HepG2 (cell line): ENCODE data around the gene FOXD1. TPM values are rescaled to one million over a fixed set of nuclear protein-coding genes. Genes with fewer than 3 reads are reported as not detected.

ENCODE experiments used
- ATAC-seq: fragments of 200-7000 bp; cut with Tn5 transposase; 3 replicates; pipeline ENCODE4 v1.9.1; 2020; ENCODE audit warnings: mild to moderate bottlenecking, moderate library complexity
- BruUV-seq: library from RNA; stranded (reverse); fragments of 400-500 nt; replicated peaks from 2 replicates; lab custom pipeline; 2021; lab: Mats Ljungman, UMichigan
- CTCF ChIA-PET: fragments of 300-600 bp; formaldehyde crosslinking; extraction: SDS; loops from one replicate; lab custom pipeline; 2021; ENCODE audit warnings: low total read pairs, inconsistent platforms, low intra/inter-chr PET ratio; lab: Yijun Ruan, JAX
- POLR2A ChIA-PET: fragments of 350-600 bp; sonication (Branson Sonifier 250); formaldehyde crosslinking; loops from one replicate; lab custom pipeline; 2020; ENCODE audit warnings: antibody characterized with exemption, inconsistent platforms; lab: Yijun Ruan, JAX
- DNase-seq: peaks from one replicate; pipeline ENCODE4 v3.0.0-alpha.2; 2015; ENCODE audit warnings: low spot score
- FAIRE-seq: peaks from 3 replicates; lab custom pipeline; 2011; peaks lifted over from hg19 to GRCh38; lab: Jason Lieb, UNC
- H2AFZ ChIP-seq: one replicate; pipeline ENCODE4 v1.6.1; 2011; ENCODE audit warnings: low read length, inconsistent platforms
- H3K27ac ChIP-seq: fragments of 300-600 bp; 3 replicates; pipeline ENCODE4 v1.8.0; 2011; ENCODE audit warnings: mixed run types, mild to moderate bottlenecking, mixed read lengths, low read length, inconsistent platforms; ENCODE audit not compliant: insufficient read depth; ENCODE audit errors: extremely low read length
- H3K27me3 ChIP-seq, 2 experiments: fragments of 200-600 bp in 1 of 2; 2 replicates in 1 of 2; 3 replicates in 1 of 2; pipeline versions ENCODE4 v1.6.0 to v1.8.0; 2011; ENCODE audit warnings: low read length in 2 of 2, mild to moderate bottlenecking in 2 of 2, moderate library complexity in 2 of 2, inconsistent platforms in 1 of 2; ENCODE audit not compliant: insufficient read depth in 2 of 2, control insufficient read depth in 1 of 2
- H3K36me3 ChIP-seq, 2 experiments: fragments of 200-600 bp in 1 of 2; replicated peaks in 1 of 2; 2 replicates in 1 of 2; 3 replicates in 1 of 2; pipeline versions ENCODE4 v1.5.1 to v1.8.0; 2011; ENCODE audit warnings: low read length in 2 of 2, inconsistent platforms in 1 of 2; ENCODE audit not compliant: insufficient read depth in 2 of 2, control insufficient read depth in 1 of 2
- H3K4me1 ChIP-seq: 2 replicates; pipeline ENCODE4 v1.5.1; 2012; ENCODE audit warnings: low read length, inconsistent platforms; ENCODE audit not compliant: insufficient read depth
- H3K4me2 ChIP-seq: 2 replicates; pipeline ENCODE4 v1.6.0; 2011; ENCODE audit warnings: low read depth, low read length, inconsistent platforms
- H3K4me3 ChIP-seq, 3 experiments: fragments of 200-600 bp in 1 of 3; sonication (generic), shearing (Covaris generic) in 1 of 3; replicated peaks in 1 of 3; 2 replicates each; pipeline ENCODE4 v1.5.1; 2011 to 2016; ENCODE audit warnings: low read length in 3 of 3, inconsistent platforms in 2 of 3, low read depth in 2 of 3, mild to moderate bottlenecking in 2 of 3, control low read depth in 1 of 3, mixed read lengths in 1 of 3; ENCODE audit not compliant: insufficient read depth in 1 of 3
- H3K79me2 ChIP-seq: one replicate; pipeline ENCODE4 v1.6.1; 2011; ENCODE audit warnings: low read length, inconsistent platforms; ENCODE audit not compliant: insufficient read depth
- H3K9ac ChIP-seq: 2 replicates; pipeline ENCODE4 v1.6.0; 2011; ENCODE audit warnings: mild to moderate bottlenecking, low read depth, low read length, inconsistent platforms; ENCODE audit not compliant: insufficient read depth
- H3K9me3 ChIP-seq: 2 replicates; pipeline ENCODE4 v1.5.1; 2012; ENCODE audit warnings: mild to moderate bottlenecking, low read length
- H4K20me1 ChIP-seq: 2 replicates; pipeline ENCODE4 v1.6.0; 2011; ENCODE audit warnings: inconsistent platforms, mild to moderate bottlenecking, low read length, moderate library complexity; ENCODE audit not compliant: insufficient read depth
- AHR ChIP-seq: IDR thresholded peaks from 2 replicates; pipeline ENCODE4 v1.6.1; 2018; ENCODE audit warnings: missing genetic modification reagents, missing compliant biosample characterization
- CBX1 ChIP-seq: IDR thresholded peaks from one replicate; pipeline ENCODE4 v1.6.1; 2016; ENCODE audit warnings: antibody characterized with exemption, low read depth
- KAT7 ChIP-seq: IDR thresholded peaks from 2 replicates; pipeline ENCODE4 v1.6.1; 2018; ENCODE audit warnings: borderline replicate concordance, missing compliant biosample characterization
- KDM1A ChIP-seq: IDR thresholded peaks from 2 replicates; pipeline ENCODE4 v1.6.1; 2016; ENCODE audit warnings: missing compliant biosample characterization
- MYC ChIP-seq: sonication (generic); formaldehyde crosslinking; IDR thresholded peaks from 2 replicates; pipeline ENCODE4 v1.9.0; 2021; ENCODE audit warnings: missing genetic modification reagents, borderline replicate concordance
- NR2F6 ChIP-seq, 2 experiments: IDR thresholded peaks; 2 replicates each; pipeline ENCODE4 v1.6.1; 2016; ENCODE audit warnings: antibody characterized with exemption in 1 of 2, mild to moderate bottlenecking in 1 of 2
- ONECUT2 ChIP-seq: sonication (generic); formaldehyde crosslinking; IDR thresholded peaks from 2 replicates; pipeline ENCODE4 v1.4.0; 2020; ENCODE audit warnings: missing genetic modification reagents
- SSRP1 ChIP-seq: IDR thresholded peaks from 2 replicates; pipeline ENCODE4 v1.6.1; 2016; ENCODE audit warnings: control low read depth
- TBL1XR1 ChIP-seq: fragments of 150-350 bp; IDR thresholded peaks from 2 replicates; pipeline ENCODE4 v1.6.1; 2014; ENCODE audit warnings: borderline replicate concordance, low read length; ENCODE audit not compliant: partially characterized antibody
- TMF1 ChIP-seq: sonication (generic); formaldehyde crosslinking; IDR thresholded peaks from 2 replicates; pipeline ENCODE4 v1.8.1; 2022; ENCODE audit warnings: low read depth, missing genetic modification reagents
- ZBTB21 ChIP-seq: sonication (generic); formaldehyde crosslinking; IDR thresholded peaks from 2 replicates; pipeline ENCODE4 v1.4.0; 2020; ENCODE audit warnings: missing genetic modification reagents
- ZNF772 ChIP-seq: sonication (generic); formaldehyde crosslinking; IDR thresholded peaks from 2 replicates; pipeline ENCODE4 v1.5.0; 2020; ENCODE audit warnings: mild to moderate bottlenecking, missing genetic modification reagents
- ZNF782 ChIP-seq: sonication (generic); formaldehyde crosslinking; IDR thresholded peaks from 2 replicates; pipeline ENCODE4 v1.4.0; 2020; ENCODE audit warnings: missing genetic modification reagents, mild to moderate bottlenecking, borderline replicate concordance
- in situ Hi-C: cut with HindIII; loops from 2 replicates; pipeline ENCODE4 v1.10.0; 2017; ENCODE audit warnings: low pct_unique_long_range_greater_than_20kb; ENCODE audit not compliant: extremely low pct_ligation_motif_present
- intact Hi-C: fragments of 100-400 bp; cut with micrococcal nuclease; formaldehyde crosslinking; loops from one replicate; pipeline ENCODE4 v1.10.0; 2022; ENCODE audit not compliant: unreplicated experiment
- polyA plus RNA-seq, 8 experiments: library from polyadenylated mRNA; depleted of rRNA in 3 of 8; stranded (reverse) in 7 of 8; unstranded in 1 of 8; fragments of >200 nt; fragmentation: Illumina TruSeq in 4 of 8; extraction: Trizol in 4 of 8; gene quantifications; 2 replicates each; pipeline versions ENCODE4 v1.2.1 to v1.2.3, GENCODE V29; 2011 to 2016; ENCODE audit warnings: low read depth in 4 of 8, missing spikeins in 1 of 8, mixed read lengths in 1 of 8; ENCODE audit not compliant: insufficient read depth in 1 of 8
- total RNA-seq, 5 experiments: library from RNA; depleted of rRNA; stranded (reverse); fragments of >200 nt; fragmentation: Illumina TruSeq; extraction: Trizol; gene quantifications; 2 replicates each; pipeline ENCODE4 v1.2.3, GENCODE V29; 2016; ENCODE audit warnings: low read depth in 1 of 5

The FOXD1 gene
- total and polyA plus RNA-seq, 2 of the 13 experiments (the other 11 are each of a cell fraction or from before 2014, with no cell fraction given): 0.04 to 0.05 TPM

GRCh38 chr5:73399775-73400174 is 48.8 kb downstream of the FOXD1 start:
- Histone ChIP-seq H3K36me3 (no peaks in the 10 kb centered on the region), H3K9ac (no peak overlapping the region), H3K4me3 (no peak overlapping the region), H4K20me1 (no peaks in the 10 kb centered on the region), H3K4me2 (no peak overlapping the region), H3K9me3 (no peaks in the 10 kb centered on the region), H3K79me2 (no peaks in the 10 kb centered on the region), H3K27ac (no peak overlapping the region), H2AFZ (no peak overlapping the region), H3K27me3 (no peaks in the 10 kb centered on the region; a peak in 1 of 5 replicates), H3K4me1 (no peaks in the 10 kb centered on the region)
- POLR2A ChIA-PET: no interaction called here
- ATAC-seq (no peak), DNase-seq (no peak), FAIRE-seq (no peak)
- CTCF ChIA-PET: no interaction called here
- intact Hi-C loops: no loop called here
- TF ChIP-seq ONECUT2 (no peak), KDM1A (CRISPR knock-in tag) (no peak), ZNF772 (CRISPR knock-in tag) (no peak), TBL1XR1 (no peak), ZBTB21 (CRISPR knock-in tag) (no peak), TMF1 (no peak), NR2F6 (IDR thresholded peaks at IDR 0.05) (no peak), NR2F6 (CRISPR knock-in tag; IDR thresholded peaks at IDR 0.05) (no peak), KAT7 (CRISPR knock-in tag) (no peak), AHR (CRISPR knock-in tag) (no peak), SSRP1 (CRISPR knock-in tag) (no peak), ZNF782 (CRISPR knock-in tag) (no peak), MYC (no peak), CBX1 (no peak)
- no TSS peak for BruUV-seq
- in situ Hi-C loops: no loop called here

Other genes with a start within 250 kb of the FOXD1 start
- gene BTF3, start 49.7 kb upstream of the FOXD1 start, total RNA-seq (2016; rRNA removed; fragmentation: Illumina TruSeq; extraction: Trizol): 698 and 836 TPM in 2 replicates
- 471 and 557 TPM in 2 replicates for gene BTF3, start 49.7 kb upstream of the FOXD1 start, polyA plus RNA-seq (2011; rRNA removed)
- gene ANKRA2, start 116.9 kb upstream of the FOXD1 start, total RNA-seq (2016; rRNA removed; fragmentation: Illumina TruSeq; extraction: Trizol): 20.4 and 23.6 TPM in 2 replicates
- gene ANKRA2, start 116.9 kb upstream of the FOXD1 start, polyA plus RNA-seq (2011; rRNA removed): 29.4 and 33.6 TPM in 2 replicates
- 35.8 and 45.2 TPM in 2 replicates for gene UTP15, start 117.0 kb upstream of the FOXD1 start, total RNA-seq (2016; rRNA removed; fragmentation: Illumina TruSeq; extraction: Trizol)
- gene UTP15, start 117.0 kb upstream of the FOXD1 start, polyA plus RNA-seq (2011; rRNA removed): 6.6 and 7.3 TPM in 2 replicates
- 34.1 and 36.7 TPM in 2 replicates for gene ARHGEF28, start 177.4 kb upstream of the FOXD1 start, total RNA-seq (2016; rRNA removed; fragmentation: Illumina TruSeq; extraction: Trizol)
- 15.0 and 17.4 TPM in 2 replicates for gene ARHGEF28, start 177.4 kb upstream of the FOXD1 start, polyA plus RNA-seq (2011; rRNA removed)